WTC11 (cell line): ENCODE results near the gene SEBOX. TPM values are rescaled to one million over a fixed set of nuclear protein-coding genes. Genes with fewer than 3 reads are reported as not detected.
A peak's percentile ranks its signal among the peaks of the same experiment; 100 is the strongest.

ENCODE experiments used
- ATAC-seq: fragments of 200-7000 bp; cut with Tn5 transposase; 2 replicates; pipeline ENCODE4 v1.10.0; 2021; ENCODE audit warnings: mild to moderate bottlenecking, moderate library complexity
- CTCF ChIA-PET: fragments of 300-600 bp; sonication (Branson Sonifier 250); formaldehyde crosslinking; loops from one replicate; lab custom pipeline; 2021; ENCODE audit warnings: antibody characterized with exemption; lab: Charles Lee
- POLR2A ChIA-PET: fragments of 350-600 bp; sonication (Branson Sonifier 250); formaldehyde crosslinking; loops from one replicate; lab custom pipeline; 2021; ENCODE audit warnings: antibody characterized with exemption; lab: Charles Lee
- DNase-seq: peaks from one replicate; pipeline ENCODE4 v3.0.0; 2021; ENCODE audit warnings: low spot score
- H3K27ac Mint-ChIP-seq: 2 replicates; pipeline ENCODE4 v1.8.0; 2021; ENCODE audit warnings: mixed read lengths
- H3K27me3 Mint-ChIP-seq: 2 replicates; pipeline ENCODE4 v1.8.0; 2021; ENCODE audit warnings: low read depth, mild to moderate bottlenecking, moderate library complexity, mixed read lengths
- H3K36me3 Mint-ChIP-seq: 2 replicates; pipeline ENCODE4 v1.8.0; 2021; ENCODE audit warnings: mixed read lengths
- H3K4me1 Mint-ChIP-seq: 2 replicates; pipeline ENCODE4 v1.8.0; 2022; ENCODE audit warnings: mixed read lengths
- H3K4me3 Mint-ChIP-seq: 2 replicates; pipeline ENCODE4 v1.8.0; 2021; ENCODE audit warnings: mild to moderate bottlenecking, moderate library complexity, mixed read lengths
- H3K9me3 Mint-ChIP-seq: 2 replicates; pipeline ENCODE4 v1.8.0; 2021; ENCODE audit warnings: mixed read lengths
- ARID4B ChIP-seq: sonication (generic); formaldehyde crosslinking; IDR thresholded peaks from 2 replicates; pipeline ENCODE4 v1.8.0; 2023; ENCODE audit warnings: missing genetic modification reagents, mild to moderate bottlenecking, borderline replicate concordance
- ETV6 ChIP-seq: sonication (generic); formaldehyde crosslinking; IDR thresholded peaks from 2 replicates; pipeline ENCODE4 v1.8.1; 2022; ENCODE audit warnings: mild to moderate bottlenecking, missing genetic modification reagents
- FOXK1 ChIP-seq: sonication (generic); formaldehyde crosslinking; IDR thresholded peaks from 2 replicates; pipeline ENCODE4 v1.8.0; 2022; ENCODE audit warnings: mild to moderate bottlenecking, moderate library complexity, missing genetic modification reagents
- RELA ChIP-seq: sonication (generic); formaldehyde crosslinking; IDR thresholded peaks from 2 replicates; pipeline ENCODE4 v1.8.1; 2022; ENCODE audit warnings: missing genetic modification reagents, mild to moderate bottlenecking, borderline replicate concordance
- SP1 ChIP-seq: sonication (generic); formaldehyde crosslinking; conservative IDR thresholded peaks from 2 replicates; pipeline ENCODE4 v1.8.1; 2022; ENCODE audit warnings: missing genetic modification reagents
- STAT6 ChIP-seq: sonication (generic); formaldehyde crosslinking; conservative IDR thresholded peaks from 2 replicates; pipeline ENCODE4 v1.8.1; 2023; ENCODE audit warnings: mild to moderate bottlenecking, low read depth, missing genetic modification reagents, moderate library complexity
- TCF7 ChIP-seq: sonication (generic); formaldehyde crosslinking; IDR thresholded peaks from 2 replicates; pipeline ENCODE4 v1.8.0; 2022; ENCODE audit warnings: mild to moderate bottlenecking, low read depth, missing genetic modification reagents, moderate library complexity
- TEAD1 ChIP-seq: sonication (generic); formaldehyde crosslinking; IDR thresholded peaks from 2 replicates; pipeline ENCODE4 v1.8.0; 2022; ENCODE audit warnings: mild to moderate bottlenecking, missing genetic modification reagents
- total RNA-seq: library from RNA; stranded (reverse); gene quantifications from 3 replicates; pipeline ENCODE4 v1.2.3, GENCODE V29; 2021
- TF ChIP-seq, protein P1 (sequence below): sonication (generic); formaldehyde crosslinking; IDR thresholded peaks from 2 replicates; pipeline ENCODE4 v1.8.1; 2022; ENCODE audit warnings: mild to moderate bottlenecking, missing genetic modification reagents, moderate library complexity, borderline replicate concordance
- TF ChIP-seq, protein P2 (sequence below): fragments of 250-450 bp; sonication (Bioruptor Pico); IDR thresholded peaks from 2 replicates; pipeline ENCODE4 v1.9.0; 2021; ENCODE audit warnings: mild to moderate bottlenecking

SEBOX gene
- total RNA-seq, 1 experiment from 2014 or later, result not detected

GRCh38 chr17:28412099-28412498 is 47.1 kb upstream of the SEBOX start (continued):
- TF ChIP-seq STAT6 (CRISPR knock-in tag), result no peak

DNA sequence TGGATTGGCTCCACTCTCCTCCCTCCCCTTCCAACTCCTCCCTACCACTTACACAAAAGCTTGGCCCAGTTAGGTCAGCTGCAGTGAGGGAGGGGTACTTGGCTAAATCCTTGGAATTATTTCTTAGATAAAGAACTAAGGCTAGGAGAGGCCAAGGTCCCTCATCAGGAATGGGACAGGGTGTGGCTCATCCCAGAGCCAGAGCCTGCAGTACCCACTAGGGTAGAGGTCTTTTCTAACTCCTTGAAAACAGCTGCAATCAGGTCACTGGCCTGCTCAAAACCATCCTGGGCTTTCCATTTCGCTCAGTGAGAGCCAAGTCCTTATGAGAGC is 42.9 kb upstream of the SEBOX start:
- POLR2A ChIA-PET, result interaction anchor here (1.3 to 1.9 kb wide), 2 partner anchors 9 to 23 kb away, joined by 3 to 6 read pairs; no protein-coding TSS in a partner anchor
- Mint-ChIP-seq H3K27me3 (peaks cover 30% of the 10 kb centered on the region), H3K9me3 (no peaks in the 10 kb centered on the region), H3K4me3 (no peak overlapping the region)
- TF ChIP-seq, protein P1, sequence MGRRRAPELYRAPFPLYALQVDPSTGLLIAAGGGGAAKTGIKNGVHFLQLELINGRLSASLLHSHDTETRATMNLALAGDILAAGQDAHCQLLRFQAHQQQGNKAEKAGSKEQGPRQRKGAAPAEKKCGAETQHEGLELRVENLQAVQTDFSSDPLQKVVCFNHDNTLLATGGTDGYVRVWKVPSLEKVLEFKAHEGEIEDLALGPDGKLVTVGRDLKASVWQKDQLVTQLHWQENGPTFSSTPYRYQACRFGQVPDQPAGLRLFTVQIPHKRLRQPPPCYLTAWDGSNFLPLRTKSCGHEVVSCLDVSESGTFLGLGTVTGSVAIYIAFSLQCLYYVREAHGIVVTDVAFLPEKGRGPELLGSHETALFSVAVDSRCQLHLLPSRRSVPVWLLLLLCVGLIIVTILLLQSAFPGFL (CRISPR knock-in tag), result no peak
- TF ChIP-seq RELA (CRISPR knock-in tag), result no peak
- peak; percentile 59; the same call in 1 of the 2 replicates for TF ChIP-seq ETV6 (CRISPR knock-in tag)
- TF ChIP-seq, protein P2, sequence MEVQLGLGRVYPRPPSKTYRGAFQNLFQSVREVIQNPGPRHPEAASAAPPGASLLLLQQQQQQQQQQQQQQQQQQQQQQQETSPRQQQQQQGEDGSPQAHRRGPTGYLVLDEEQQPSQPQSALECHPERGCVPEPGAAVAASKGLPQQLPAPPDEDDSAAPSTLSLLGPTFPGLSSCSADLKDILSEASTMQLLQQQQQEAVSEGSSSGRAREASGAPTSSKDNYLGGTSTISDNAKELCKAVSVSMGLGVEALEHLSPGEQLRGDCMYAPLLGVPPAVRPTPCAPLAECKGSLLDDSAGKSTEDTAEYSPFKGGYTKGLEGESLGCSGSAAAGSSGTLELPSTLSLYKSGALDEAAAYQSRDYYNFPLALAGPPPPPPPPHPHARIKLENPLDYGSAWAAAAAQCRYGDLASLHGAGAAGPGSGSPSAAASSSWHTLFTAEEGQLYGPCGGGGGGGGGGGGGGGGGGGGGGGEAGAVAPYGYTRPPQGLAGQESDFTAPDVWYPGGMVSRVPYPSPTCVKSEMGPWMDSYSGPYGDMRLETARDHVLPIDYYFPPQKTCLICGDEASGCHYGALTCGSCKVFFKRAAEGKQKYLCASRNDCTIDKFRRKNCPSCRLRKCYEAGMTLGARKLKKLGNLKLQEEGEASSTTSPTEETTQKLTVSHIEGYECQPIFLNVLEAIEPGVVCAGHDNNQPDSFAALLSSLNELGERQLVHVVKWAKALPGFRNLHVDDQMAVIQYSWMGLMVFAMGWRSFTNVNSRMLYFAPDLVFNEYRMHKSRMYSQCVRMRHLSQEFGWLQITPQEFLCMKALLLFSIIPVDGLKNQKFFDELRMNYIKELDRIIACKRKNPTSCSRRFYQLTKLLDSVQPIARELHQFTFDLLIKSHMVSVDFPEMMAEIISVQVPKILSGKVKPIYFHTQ (CRISPR knock-in tag), result no peak
- TF ChIP-seq TCF7, result no peak
- no peak for TF ChIP-seq FOXK1 (CRISPR knock-in tag)
- TF ChIP-seq TEAD1 (CRISPR knock-in tag), result 0 out of 2 replicates have a peak, but pooled peaks have one; percentile 36
- TF ChIP-seq ARID4B (CRISPR knock-in tag), result no peak
- no peak for TF ChIP-seq SP1 (CRISPR knock-in tag)
- TF ChIP-seq, all 79 proteins: peak for 2
- Mint-ChIP-seq H3K27ac (peak overlapping the region; percentile 88), H3K36me3 (no peaks in the 10 kb centered on the region), H3K4me1 (peaks cover 74% of the 10 kb centered on the region)
- CTCF ChIA-PET, result interaction anchor here (0.7 to 3.7 kb wide), 13 partner anchors 9 to 144 kb away, joined by 3 to 62 read pairs (median 4); partner anchors contain the start of genes IFT20, SARM1 and TNFAIP1
- DNase-seq, result no peak
- ATAC-seq, result peak; percentile 62
